ENCODE measurements around the gene LYVE1.

GRCh38 chr11:10564030-10564429 is 4.4 kb downstream of the LYVE1 start:
- TF ChIP-seq TP53 (CRISPR knock-in tag; IDR thresholded peaks at IDR 0.05) (no peak), CEBPB (IDR thresholded peaks at IDR 0.05) (no peak), HDAC2 (IDR thresholded peaks at IDR 0.05) (no peak), POLR2A (IDR thresholded peaks at IDR 0.05; ENCODE audit: low read length) (no peak), CTCF (IDR thresholded peaks at IDR 0.05) (no peak), MYC (IDR thresholded peaks at IDR 0.05; ENCODE audit: borderline replicate concordance, low read length) (no peak), MAX (IDR thresholded peaks at IDR 0.05) (no peak), USF2 (IDR thresholded peaks at IDR 0.05) (no peak)
